Ishikawa (cell line): ENCODE results near the gene LCLAT1.

Experiments used
- CEBPB ChIP-seq: IDR thresholded peaks from 2 replicates; pipeline ENCODE4 v1.6.1; 2012
- CREB1 ChIP-seq: IDR thresholded peaks from 2 replicates; pipeline ENCODE4 v1.6.1; 2012; ENCODE audit warnings: low read depth
- EGR1 ChIP-seq: IDR thresholded peaks from 2 replicates; pipeline ENCODE4 v1.6.1; 2012
- EP300 ChIP-seq: IDR thresholded peaks from 2 replicates; pipeline ENCODE4 v1.6.1; 2012; ENCODE audit warnings: borderline replicate concordance
- MAX ChIP-seq: IDR thresholded peaks from 2 replicates; pipeline ENCODE4 v1.6.1; 2012
- NFIC ChIP-seq: IDR thresholded peaks from 2 replicates; pipeline ENCODE4 v1.6.1; 2012
- RAD21 ChIP-seq: IDR thresholded peaks from 2 replicates; pipeline ENCODE4 v1.6.1; 2012; ENCODE audit warnings: low read depth
- TAF1 ChIP-seq: IDR thresholded peaks from 2 replicates; pipeline ENCODE4 v1.6.1; 2012; ENCODE audit warnings: low read depth, mild to moderate bottlenecking
- TCF12 ChIP-seq: IDR thresholded peaks from 2 replicates; pipeline ENCODE4 v1.6.1; 2012; ENCODE audit warnings: low read depth
- TEAD4 ChIP-seq: IDR thresholded peaks from 2 replicates; pipeline ENCODE4 v1.6.1; 2012
- YY1 ChIP-seq: IDR thresholded peaks from 2 replicates; pipeline ENCODE4 v1.6.1; 2012; ENCODE audit warnings: low read depth
- ZBTB7A ChIP-seq: IDR thresholded peaks from 2 replicates; pipeline ENCODE4 v1.6.1; 2012; ENCODE audit warnings: low read depth
- TF ChIP-seq, protein P1 (sequence below): IDR thresholded peaks from 2 replicates; pipeline ENCODE4 v1.6.1; 2012; ENCODE audit warnings: low read depth, mild to moderate bottlenecking

DNA sequence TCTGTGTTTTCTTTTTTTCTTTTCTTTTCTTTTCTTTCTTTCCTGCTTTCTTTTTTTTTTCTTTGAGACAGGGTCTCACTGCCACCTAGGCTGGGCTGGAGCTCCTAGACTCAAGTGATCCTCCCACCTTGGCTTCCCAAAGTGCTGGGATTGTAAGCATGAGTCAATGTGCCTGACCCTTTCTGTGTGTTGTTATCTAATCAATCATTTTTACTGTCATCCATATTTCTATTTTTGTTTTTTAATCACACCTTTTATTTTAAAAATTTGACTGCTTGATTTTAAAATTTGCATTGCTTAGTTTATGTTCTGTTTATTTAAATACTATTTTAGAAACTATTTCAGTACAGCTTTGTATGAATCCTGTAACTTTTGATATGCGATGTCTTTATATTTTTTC, 19.2 kb downstream of the LCLAT1 start:
- TF ChIP-seq EP300 (no peak), CREB1 (no peak), TAF1 (no peak), RAD21 (no peak), TCF12 (no peak), YY1 (no peak), MAX (no peak), TEAD4 (no peak), ZBTB7A (no peak), EGR1 (no peak), NFIC (no peak), CEBPB (no peak)
- TF ChIP-seq, protein P1, sequence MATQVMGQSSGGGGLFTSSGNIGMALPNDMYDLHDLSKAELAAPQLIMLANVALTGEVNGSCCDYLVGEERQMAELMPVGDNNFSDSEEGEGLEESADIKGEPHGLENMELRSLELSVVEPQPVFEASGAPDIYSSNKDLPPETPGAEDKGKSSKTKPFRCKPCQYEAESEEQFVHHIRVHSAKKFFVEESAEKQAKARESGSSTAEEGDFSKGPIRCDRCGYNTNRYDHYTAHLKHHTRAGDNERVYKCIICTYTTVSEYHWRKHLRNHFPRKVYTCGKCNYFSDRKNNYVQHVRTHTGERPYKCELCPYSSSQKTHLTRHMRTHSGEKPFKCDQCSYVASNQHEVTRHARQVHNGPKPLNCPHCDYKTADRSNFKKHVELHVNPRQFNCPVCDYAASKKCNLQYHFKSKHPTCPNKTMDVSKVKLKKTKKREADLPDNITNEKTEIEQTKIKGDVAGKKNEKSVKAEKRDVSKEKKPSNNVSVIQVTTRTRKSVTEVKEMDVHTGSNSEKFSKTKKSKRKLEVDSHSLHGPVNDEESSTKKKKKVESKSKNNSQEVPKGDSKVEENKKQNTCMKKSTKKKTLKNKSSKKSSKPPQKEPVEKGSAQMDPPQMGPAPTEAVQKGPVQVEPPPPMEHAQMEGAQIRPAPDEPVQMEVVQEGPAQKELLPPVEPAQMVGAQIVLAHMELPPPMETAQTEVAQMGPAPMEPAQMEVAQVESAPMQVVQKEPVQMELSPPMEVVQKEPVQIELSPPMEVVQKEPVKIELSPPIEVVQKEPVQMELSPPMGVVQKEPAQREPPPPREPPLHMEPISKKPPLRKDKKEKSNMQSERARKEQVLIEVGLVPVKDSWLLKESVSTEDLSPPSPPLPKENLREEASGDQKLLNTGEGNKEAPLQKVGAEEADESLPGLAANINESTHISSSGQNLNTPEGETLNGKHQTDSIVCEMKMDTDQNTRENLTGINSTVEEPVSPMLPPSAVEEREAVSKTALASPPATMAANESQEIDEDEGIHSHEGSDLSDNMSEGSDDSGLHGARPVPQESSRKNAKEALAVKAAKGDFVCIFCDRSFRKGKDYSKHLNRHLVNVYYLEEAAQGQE: no peak
